GM21367 (cell line): ENCODE measurements around the gene NAT8.
"Not testable (repeated sequence)": the region's sequence is repeated elsewhere in the genome, so short reads cannot be mapped to it uniquely, and the experiment has no call there.

Experiments
- ATAC-seq: cut with Tn5 transposase; IDR thresholded peaks from one replicate; pipeline ENCODE4 v1.9.1; 2021; ENCODE audit not compliant: unreplicated experiment

NAT8 gene

DNA sequence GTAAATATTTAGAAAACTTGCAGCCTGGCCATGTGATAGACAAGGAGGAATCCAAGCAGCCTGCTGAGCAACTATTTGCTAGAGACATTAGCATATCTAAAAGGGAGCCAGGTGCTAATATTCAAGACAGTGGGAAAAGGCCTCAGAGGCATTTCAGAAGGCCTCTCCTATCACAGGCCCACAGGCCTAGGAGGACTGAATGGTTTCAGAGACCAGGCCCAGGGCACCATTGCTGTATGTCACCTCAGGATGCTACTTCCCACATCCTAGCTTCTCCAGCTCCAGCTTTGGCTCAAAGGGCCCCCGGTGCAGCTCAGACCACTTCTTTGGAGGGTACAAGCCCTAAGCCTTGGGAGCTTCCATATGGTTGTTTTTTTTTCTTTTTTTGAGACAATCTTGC is 3.8 kb downstream of the NAT8 start:
- ATAC-seq = no peak

GRCh38 chr2:73636977-73637376 is 5.2 kb downstream of the NAT8 start:
- not testable (repeated sequence) for ATAC-seq

DNA sequence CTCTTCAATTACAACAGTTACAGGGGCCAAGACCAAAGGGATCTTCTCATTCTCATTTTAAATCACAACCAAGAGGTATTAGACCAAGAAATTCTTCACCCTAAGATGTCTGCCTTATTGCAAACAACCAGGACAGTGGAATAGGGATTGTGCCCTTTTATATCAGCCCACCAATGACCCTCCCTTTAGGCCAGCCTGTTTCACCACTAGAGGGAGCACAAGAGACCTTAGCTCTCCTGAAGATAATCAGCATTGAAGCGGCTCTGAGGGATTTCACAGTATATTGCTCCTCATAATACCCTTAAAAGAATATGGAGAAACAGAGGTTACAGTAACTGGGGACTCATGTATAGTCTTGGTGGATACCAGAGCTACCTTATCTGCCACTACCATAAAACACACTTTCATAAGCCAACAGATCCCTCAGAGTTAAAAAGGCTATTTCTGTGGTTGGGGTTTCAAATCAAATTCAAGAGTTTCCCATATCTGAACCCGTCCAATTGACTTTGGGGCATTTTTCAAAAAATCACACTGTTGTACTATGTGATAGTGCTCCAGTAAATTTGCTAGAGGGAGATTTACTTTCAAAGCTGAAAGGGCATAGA is 11.5 kb downstream of the NAT8 start:
- ATAC-seq = peak; percentile 69

GRCh38 chr2:73628493-73628892 is 13.7 kb downstream of the NAT8 start:
- ATAC-seq = peak; percentile 47

DNA sequence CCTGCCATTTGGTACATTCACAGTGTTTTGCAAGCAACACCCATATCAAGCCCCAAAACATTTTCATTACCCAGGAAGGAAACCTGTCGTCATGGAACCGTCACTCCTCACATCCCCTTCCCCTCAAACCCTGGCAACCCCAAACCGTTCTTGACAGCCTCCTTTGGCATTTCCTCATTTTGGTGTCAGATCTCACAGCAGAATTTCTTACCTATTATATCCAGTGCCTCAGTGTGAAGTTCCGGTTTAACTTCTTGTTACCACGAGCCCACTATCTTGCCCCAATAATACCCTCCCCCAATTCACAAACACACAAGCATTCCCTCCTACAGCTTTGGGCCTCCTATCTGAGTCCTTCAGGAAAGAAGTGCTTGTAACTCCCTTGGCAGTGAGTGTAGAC is 16.0 kb downstream of the NAT8 start:
- not testable (repeated sequence) for ATAC-seq

GRCh38 chr2:73624625-73625024 is 17.6 kb downstream of the NAT8 start:
- not testable (repeated sequence) for ATAC-seq

GRCh38 chr2:73624036-73624435 is 18.2 kb downstream of the NAT8 start:
- not testable (repeated sequence) for ATAC-seq

GRCh38 chr2:73619925-73620324 is 22.3 kb downstream of the NAT8 start:
- not testable (repeated sequence) for ATAC-seq

GRCh38 chr2:73614997-73615396 is 27.2 kb downstream of the NAT8 start:
- no peak for ATAC-seq

GRCh38 chr2:73614105-73614504 is 28.1 kb downstream of the NAT8 start:
- ATAC-seq = no peak

DNA sequence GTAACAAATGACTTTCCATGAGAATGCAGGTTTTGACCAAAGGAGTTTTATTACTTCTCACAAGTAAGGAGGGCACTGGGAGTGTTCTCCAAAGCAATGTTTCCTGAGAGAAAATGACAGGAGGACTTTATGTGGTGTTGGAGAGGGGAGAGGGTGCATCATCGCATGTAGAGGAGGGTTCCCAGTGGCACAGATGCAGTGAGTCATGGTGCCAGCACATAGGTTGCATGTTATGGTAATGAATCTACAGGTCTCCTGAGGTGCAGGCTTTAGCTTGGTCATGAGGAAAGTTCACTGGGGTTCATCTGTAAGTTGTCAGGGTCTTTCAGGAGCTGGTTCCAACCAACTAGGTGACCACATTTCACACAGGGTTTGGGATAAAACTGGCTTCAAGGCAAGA is 30.4 kb downstream of the NAT8 start:
- no peak for ATAC-seq

DNA sequence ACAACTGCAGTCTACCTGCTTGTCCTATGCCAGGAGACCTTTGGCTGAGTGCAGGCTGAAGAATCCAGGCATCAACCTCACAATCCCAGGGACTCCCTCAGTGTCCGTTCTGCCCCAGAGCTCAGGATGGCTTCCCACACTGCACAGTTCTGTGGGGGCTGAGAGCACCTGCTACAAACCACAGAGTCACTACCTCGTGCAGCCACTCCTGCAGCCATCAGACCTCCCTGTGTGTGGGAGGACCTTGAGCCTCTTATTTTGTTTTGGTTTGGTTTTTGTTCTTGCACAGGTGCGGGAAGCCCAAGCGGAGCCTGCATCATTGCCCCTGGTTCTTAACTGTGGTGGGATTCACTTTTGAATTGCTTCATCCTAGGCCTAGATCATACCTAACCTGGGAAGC is 31.0 kb downstream of the NAT8 start:
- no peak for ATAC-seq

DNA sequence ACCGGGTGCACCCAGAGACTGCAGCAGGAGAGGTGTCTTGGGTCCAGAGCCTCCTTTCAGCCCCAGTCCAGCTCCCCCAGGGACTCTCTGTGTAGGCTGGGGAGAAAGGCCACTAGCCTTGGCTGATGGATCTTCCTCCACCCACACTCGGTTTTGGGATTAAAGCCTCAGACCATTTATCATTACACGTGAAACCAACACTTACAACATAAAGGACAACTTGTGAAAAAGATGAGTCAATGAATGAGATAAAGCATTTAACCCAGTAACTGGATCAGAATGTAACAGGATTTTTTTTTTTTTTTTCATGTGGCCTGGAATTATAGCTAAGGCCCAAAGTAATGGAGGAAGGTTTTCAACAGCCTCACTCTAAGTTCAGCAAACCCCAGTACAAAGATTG is 32.1 kb downstream of the NAT8 start:
- no peak for ATAC-seq

- not testable (repeated sequence) for ATAC-seq
These were observed 37.6 kb downstream of the NAT8 start for GRCh38 chr2:73604589-73604988.

DNA sequence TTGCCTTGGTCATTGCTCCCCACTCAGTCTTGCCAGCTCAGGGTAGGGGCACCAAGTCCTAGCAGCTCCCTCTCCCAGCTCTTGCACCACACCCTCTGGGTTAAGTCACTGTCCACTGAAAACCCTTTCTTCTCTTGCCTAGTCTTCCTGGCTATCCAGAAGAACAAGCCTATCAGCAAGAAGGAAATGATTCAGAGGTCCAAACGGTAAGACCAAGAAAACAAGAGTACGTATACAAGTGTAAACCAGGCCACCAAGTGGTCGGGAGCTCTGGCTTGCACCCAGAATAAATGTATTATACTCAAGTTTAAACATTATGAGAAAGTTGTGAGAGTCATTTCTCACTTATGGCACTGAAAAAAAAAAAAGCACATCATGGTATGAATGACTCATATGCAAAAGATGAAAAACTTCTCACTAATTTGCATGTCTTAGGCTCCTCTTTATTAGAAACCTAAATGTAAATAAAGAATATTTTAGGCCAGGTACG is 39.1 kb downstream of the NAT8 start:
- ATAC-seq = peak; percentile 69

- no peak for ATAC-seq
These were observed 40.4 kb downstream of the NAT8 start for GRCh38 chr2:73601780-73602179.

GRCh38 chr2:73594251-73594650 is 48.0 kb downstream of the NAT8 start:
- no peak for ATAC-seq

- no peak for ATAC-seq
These were observed 48.5 kb downstream of the NAT8 start for GRCh38 chr2:73593680-73594079.
